ENCODE data around the gene TMEM63C.
A peak's percentile ranks its signal among the peaks of the same experiment; 100 is the strongest.

TMEM63C gene

GRCh38 chr14:77201696-77202095, 20.1 kb downstream of the TMEM63C start (continued):
- TF ChIP-seq GLI4 (tag by site-specific recombination; IDR thresholded peaks at IDR 0.05) (no peak), ZNF623 (tag by site-specific recombination; IDR thresholded peaks at IDR 0.05) (no peak), ZNF19 (tag by site-specific recombination; IDR thresholded peaks at IDR 0.05; ENCODE audit: low read depth) (no peak), GLIS1 (tag by site-specific recombination; IDR thresholded peaks at IDR 0.05) (no peak)

- Histone ChIP-seq H3K27ac (ENCODE audit: extremely low read depth, low read depth, low read length) (no peak overlapping the region), H3K36me3 (ENCODE audit: control insufficient read depth in 2 of 2, insufficient read depth in 1 of 2, low read length in 2 of 2) (no peaks in the 10 kb centered on the region), H3K4me3 (ENCODE audit: low read depth, low read length) (no peak overlapping the region), H3K4me1 (ENCODE audit: control insufficient read depth, insufficient read depth, low read length) (no peaks in the 10 kb centered on the region), H3K9me3 (ENCODE audit: control insufficient read depth, insufficient read depth, low read depth, low read length) (no peaks in the 10 kb centered on the region)
- no peak for TF ChIP-seq ZNF350 (tag by site-specific recombination; IDR thresholded peaks at IDR 0.05)
- peak; percentile 78 for TF ChIP-seq ZIC2 (tag by site-specific recombination; IDR thresholded peaks at IDR 0.05)
- ChIA-PET POLR2A (no interaction called here), CTCF (interaction anchor here (0.8 to 1.6 kb wide), 2 partner anchors 9 to 50 kb away, joined by 3 to 11 read pairs; no protein-coding TSS in a partner anchor)
These were observed 22.2 kb downstream of the TMEM63C start for GRCh38 chr14:77203611-77204458.

GRCh38 chr14:77204459-77204771, 22.8 kb downstream of the TMEM63C start:
- ChIA-PET CTCF (interaction anchor here (0.7 kb wide), 1 partner anchor 395 kb away, joined by 3 read pairs; no protein-coding TSS in a partner anchor), POLR2A (no interaction called here)
- Histone ChIP-seq H3K9me3 (ENCODE audit: control insufficient read depth, insufficient read depth, low read depth, low read length) (no peaks in the 10 kb centered on the region), H3K4me1 (ENCODE audit: control insufficient read depth, insufficient read depth, low read length) (no peaks in the 10 kb centered on the region), H3K27ac (ENCODE audit: extremely low read depth, low read depth, low read length) (no peak overlapping the region), H3K36me3 (ENCODE audit: control insufficient read depth in 2 of 2, insufficient read depth in 1 of 2, low read length in 2 of 2) (no peaks in the 10 kb centered on the region), H3K4me3 (ENCODE audit: low read depth, low read length) (no peak overlapping the region)
- TF ChIP-seq ZNF280C (tag by site-specific recombination; IDR thresholded peaks at IDR 0.05) (no peak), ZNF175 (tag by site-specific recombination; IDR thresholded peaks at IDR 0.05) (no peak), ZNF157 (tag by site-specific recombination; IDR thresholded peaks at IDR 0.05) (no peak), ZBTB1 (tag by site-specific recombination; IDR thresholded peaks at IDR 0.05) (no peak), ZNF335 (tag by site-specific recombination; conservative IDR thresholded peaks at IDR 0.05) (no peak), ZNF514 (tag by site-specific recombination; IDR thresholded peaks at IDR 0.05) (no peak), INSM2 (tag by site-specific recombination; IDR thresholded peaks at IDR 0.05) (no peak), ZFP69B (tag by site-specific recombination; IDR thresholded peaks at IDR 0.05) (no peak), ZBTB21 (tag by site-specific recombination; IDR thresholded peaks at IDR 0.05) (no peak), ZSCAN4 (tag by site-specific recombination; IDR thresholded peaks at IDR 0.05) (no peak), PRDM2 (tag by site-specific recombination; IDR thresholded peaks at IDR 0.05; ENCODE audit: borderline replicate concordance) (no peak), MZF1 (tag by site-specific recombination; IDR thresholded peaks at IDR 0.05; ENCODE audit: borderline replicate concordance) (no peak), ZFP41 (tag by site-specific recombination; IDR thresholded peaks at IDR 0.05; ENCODE audit: borderline replicate concordance) (no peak), ZNF26 (tag by site-specific recombination; IDR thresholded peaks at IDR 0.05) (no peak), ZNF629 (tag by site-specific recombination; IDR thresholded peaks at IDR 0.05) (no peak)
